NOMO-1 treated with dmso at 0.1 percent for 144 hours (cell line): Measurements from ENCODE around the gene POM121L2.
"Not testable (repeated sequence)": the region's sequence is repeated elsewhere in the genome, so short reads cannot be mapped to it uniquely, and the experiment has no call there.

Experiments used
- DNase-seq: peaks from one replicate; lab custom pipeline; 2025; ENCODE audit not compliant: unreplicated experiment; lab: John Stamatoyannopoulos, UW

POM121L2 gene

DNA sequence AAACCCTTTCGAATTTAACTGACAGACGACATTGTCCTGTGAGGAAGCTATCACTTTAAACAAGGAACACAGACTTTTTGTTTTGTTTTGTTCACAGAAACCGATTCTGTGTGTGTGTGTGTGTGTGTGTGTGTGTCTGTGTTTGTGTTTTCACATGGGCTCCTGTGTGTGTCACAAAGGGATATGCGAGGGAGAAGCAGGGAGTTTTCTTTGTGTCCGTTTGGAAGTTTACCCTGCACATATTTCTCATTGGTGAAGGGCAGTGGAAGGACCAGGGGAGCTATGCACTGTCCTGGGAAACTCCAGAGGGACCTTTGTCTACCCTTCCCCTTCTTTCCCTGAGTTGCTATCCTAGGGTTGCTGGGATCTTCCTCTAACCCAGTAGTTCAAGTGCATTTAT, 17.7 kb downstream of the POM121L2 start:
- no peak for DNase-seq

DNA sequence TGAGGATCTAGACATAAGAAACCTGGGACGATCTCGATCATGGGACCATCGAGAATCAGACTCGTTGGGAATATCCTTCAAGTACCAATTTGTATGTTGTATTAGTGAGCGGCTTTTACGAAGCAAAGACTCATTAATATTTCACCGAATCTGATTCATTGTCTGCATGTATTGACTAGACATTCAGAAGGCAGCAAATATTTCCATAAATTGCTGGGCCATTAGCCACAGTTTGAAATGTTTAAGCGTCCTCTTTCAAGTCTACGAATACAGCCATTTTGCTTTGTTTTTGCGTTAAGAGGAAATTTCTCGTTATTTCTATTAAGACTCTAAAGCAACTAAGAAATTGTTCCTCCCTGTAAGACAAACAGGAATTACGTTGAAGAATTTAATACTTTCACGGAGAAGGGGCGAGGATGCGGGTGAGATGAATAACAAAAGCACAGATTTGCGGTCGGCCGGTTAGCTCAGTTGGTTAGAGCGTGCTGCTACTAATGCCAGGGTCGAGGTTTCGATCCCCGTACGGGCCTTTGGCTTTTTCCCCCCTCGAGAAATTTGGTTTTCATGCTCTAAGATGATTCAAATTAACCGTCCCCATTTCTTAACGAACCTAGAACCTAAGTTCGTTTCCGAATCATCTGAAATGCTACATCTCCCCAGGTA, 18.5 kb downstream of the POM121L2 start:
- no peak for DNase-seq

DNA sequence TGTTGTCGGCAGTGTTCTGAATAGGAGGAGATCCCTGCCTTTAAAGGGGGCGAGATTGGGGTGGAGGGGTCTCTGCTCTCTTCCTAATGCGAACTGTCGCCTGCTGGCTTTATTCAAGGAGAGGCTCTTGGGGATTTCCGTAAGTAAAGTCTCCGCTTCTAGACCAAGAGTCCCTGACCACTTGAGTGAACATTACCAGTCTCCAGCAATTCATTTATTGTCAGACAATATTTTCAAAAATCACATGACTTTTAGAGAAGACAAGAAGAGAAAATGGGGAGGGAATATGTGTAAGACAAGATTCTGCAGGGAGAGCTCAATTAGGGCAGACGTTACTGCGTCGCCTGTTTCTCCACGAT, 21.2 kb downstream of the POM121L2 start:
- no peak for DNase-seq

DNA sequence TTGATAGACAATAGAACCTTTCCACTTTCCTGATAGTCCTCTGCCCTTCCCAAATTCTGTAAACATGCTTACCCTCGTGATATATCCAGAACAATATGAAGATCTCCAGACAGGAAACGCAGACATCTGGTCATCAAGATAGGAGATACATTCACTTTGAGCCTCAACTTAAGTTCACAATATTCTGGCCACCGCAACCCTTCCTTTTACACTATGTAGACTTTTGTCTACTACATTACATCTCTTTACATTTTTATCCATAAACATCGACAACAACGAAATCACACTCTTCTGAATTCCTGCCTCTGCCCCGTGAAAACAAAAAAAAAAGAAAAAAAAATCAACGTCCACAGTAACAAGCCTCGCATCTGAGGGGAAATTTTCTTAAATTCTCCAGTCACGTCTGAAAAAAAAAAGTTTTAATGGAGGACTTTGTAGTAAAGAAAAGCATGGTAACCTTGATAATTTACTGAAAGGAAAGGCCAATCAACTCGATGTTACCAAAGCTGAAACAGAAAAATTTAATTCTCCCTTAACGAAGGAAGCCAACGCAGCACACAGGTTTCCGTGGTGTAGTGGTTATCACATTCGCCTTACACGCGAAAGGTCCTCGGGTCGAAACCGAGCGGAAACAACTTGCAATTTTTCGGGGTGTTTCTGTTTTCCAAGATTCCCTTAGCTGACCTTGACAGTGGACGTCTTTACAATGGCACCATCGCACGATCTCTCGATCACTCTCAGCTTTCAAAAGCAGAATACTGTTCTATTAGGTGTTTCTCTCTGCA, 21.8 kb downstream of the POM121L2 start:
- no peak for DNase-seq

DNA sequence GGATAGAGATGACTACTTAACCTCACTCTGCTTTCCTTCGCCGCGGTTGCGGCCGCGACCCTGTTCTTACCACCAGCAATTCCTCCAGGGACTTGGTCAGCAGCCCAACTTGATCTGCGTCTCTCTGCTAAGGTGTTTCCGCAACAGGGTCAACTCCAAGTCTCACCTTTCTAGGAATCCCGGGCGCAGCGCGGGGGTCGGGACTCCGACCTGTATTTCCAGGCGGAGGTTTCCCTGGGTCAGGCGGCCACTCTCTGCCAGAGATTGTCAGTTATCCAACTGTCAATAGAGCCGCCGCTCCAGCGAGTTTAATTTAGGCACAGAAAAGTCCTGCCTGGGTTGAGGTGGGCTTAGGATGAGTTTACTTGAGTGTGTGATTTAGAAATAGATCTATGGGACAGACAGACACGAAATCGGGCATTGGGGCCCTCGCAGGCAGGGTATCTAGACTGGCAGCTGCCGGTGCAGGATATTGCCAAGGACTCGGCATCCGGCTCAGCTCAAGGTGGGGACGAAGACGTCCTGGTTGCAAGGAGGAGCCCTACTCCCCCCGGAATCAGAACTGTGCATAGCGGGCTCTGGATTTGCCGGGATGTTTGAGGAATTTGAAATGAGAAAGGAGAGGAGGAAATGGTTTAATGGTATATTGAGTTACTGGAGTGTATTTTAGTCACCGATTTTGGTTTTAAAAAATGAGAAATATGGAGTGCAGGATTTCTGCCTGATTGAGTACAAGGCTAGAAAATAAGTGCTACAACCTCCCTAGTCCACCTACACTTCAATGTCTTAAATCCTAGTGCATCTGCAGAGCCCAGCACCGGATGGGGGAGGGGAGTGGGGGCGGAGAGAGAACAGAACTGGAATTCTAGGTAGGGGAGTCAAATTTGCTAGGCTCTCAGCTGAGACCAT, 23.7 kb downstream of the POM121L2 start:
- DNase-seq = no peak

DNA sequence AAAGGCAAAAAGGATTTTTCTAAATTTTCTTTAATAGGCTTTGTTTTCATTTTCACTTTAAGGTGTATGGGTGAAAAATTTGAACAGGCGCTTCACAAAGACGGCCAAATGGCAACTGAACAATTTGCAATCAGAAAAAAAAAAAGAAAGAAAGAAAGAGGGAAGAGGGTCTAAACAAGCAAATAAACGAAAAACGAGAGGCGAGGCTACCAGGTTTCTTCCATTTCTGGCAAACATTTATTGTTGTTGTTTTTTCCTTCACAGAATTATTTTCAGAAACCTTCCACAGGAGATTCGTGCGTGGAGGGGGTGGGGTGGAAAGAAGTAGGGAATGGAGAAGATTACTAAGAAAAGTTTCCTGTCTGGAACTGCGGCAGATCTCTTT, 24.3 kb downstream of the POM121L2 start:
- DNase-seq = no peak

DNA sequence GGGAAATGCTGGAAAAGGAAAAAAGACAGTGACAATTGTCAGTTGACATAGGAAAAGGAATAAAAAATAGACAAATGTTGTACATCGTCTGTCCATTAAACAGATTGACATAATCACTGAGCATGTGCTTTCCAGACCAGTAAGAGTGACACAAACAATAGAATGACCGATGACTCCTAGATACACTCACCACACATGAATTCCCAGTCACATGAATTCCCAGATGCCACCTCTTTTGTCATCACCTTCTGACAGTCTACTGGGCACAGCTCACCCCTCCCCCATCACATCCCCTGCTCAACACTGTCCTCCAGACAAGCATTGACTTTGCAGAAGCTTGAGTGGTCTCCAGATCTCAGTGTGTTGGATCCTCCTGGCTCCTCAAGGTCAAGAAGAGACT, 25.9 kb downstream of the POM121L2 start:
- no peak for DNase-seq

DNA sequence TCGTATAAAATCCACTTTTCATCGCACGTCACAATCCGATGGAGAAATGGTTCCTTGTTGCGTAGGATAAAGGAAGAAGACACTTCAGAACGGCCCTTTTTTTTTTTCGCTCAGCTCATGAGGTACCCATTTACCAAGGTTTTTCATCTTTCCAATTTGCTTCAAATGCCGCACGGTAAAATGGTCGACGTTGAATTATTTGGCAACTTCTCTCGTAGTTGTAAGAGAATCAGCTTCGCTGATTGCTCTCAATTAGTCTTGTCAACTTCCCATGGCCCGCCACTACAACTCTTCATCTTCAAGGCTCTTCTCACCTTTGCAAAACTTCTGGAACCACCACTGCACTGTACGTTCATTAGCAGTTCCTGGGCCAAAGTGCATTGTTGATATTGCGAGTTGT, 28.8 kb downstream of the POM121L2 start:
- no peak for DNase-seq

DNA sequence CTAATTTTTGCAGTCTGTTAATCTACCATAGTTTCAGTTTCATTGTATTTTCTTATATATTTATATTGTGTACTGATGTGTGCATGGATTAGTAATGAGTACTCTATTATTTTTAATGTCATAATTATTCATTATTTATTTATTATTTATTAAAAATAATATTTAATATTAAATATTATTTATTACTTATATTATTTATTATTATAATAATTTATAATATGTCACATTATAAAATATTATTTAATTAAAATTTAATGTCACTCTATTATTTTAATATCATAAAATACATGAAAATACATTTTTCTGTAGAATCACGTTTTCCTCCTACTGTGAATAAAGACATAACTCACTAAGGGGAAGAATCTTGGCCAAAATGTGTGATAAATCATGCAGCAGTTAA, 30.5 kb downstream of the POM121L2 start:
- no peak for DNase-seq

DNA sequence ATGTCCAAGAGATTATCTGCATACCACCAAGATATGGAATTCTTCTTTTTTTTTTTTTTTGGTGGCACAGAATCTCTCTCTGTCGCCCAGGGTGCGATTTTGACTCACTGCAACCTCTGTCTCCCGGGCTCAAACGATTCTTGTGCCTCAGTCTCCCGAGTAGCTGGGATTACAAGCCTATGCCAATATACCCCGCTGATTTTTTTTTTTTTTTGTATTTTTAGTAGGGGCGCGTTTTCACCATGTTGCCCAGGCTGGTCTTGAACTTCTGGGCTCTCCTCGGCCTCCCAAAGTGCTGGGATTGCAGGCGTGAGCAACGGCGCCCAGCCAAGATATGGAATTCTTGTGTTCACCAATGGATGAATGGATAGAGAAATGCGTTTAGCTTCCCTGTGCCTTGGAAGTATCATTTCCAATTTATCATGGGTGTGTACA, 31.0 kb downstream of the POM121L2 start:
- no peak for DNase-seq

DNA sequence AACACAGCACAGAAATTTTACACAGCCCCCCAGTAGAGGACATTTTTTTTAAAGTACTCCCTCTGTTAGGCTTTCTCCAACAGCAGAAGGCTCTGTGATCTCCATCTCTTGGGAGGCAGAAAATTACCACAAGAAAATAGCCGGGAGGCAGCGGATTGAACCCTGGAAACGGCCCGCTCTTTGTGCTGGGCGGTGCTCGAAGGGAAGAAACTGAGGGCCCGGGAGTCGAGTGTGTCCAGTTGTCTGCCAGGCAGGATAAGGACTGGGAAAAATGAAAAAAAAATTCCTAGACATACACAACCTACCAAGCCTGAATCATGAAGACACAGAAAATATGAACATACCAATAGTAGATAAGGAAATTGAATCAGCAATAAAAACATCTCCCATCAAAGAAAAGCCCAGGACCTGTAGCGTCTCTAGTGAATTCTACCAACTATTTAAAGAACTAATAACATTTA, 31.5 kb downstream of the POM121L2 start:
- DNase-seq = no peak

DNA sequence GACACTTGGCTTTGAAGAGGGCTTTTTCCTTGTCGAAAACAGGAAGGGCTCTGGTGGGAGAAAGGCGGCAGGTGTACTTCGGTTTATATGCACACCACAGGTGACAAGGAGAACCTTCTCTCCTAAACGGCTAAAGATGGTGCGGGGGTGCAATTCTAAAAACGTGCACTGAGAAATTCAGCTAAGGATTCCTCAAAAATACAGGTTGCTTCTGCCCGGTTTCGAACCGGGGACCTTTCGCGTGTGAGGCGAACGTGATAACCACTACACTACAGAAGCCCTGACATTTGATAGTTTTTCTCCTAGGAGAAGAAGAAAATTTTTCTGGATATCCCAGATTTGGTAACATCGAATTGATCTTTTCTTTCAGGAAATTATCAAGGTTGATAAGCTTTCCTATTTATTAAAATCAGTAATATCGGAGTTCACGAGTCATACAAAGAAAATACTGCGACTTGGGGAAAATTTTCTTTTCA, 32.0 kb downstream of the POM121L2 start:
- no peak for DNase-seq

DNA sequence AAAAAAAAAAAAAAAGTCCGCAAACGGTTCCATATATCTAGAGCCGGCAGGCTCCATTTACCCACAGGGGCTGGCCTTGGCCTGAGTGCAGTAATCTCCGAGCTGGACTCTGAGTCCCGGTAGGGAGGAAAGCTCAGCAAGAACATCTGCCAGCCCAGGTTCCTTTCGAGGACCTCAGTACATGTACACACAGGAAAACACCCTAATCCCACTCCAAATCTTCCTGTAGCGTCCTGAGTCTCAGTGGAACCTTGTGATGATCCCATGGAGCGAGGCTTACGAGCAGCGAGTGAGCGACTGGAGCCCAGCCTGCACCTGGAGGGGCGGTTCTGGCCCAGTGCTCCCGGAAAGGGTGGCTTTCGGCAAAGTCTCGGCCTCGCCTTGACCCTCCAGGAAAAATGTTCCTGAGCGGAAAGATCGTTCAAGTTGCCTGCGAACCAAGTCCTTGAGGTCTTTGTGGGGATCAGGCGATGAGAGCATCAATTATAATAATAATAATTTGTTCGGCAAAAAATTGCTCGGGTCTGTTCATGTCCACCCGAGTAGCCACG, 32.5 kb downstream of the POM121L2 start:
- no peak for DNase-seq

DNA sequence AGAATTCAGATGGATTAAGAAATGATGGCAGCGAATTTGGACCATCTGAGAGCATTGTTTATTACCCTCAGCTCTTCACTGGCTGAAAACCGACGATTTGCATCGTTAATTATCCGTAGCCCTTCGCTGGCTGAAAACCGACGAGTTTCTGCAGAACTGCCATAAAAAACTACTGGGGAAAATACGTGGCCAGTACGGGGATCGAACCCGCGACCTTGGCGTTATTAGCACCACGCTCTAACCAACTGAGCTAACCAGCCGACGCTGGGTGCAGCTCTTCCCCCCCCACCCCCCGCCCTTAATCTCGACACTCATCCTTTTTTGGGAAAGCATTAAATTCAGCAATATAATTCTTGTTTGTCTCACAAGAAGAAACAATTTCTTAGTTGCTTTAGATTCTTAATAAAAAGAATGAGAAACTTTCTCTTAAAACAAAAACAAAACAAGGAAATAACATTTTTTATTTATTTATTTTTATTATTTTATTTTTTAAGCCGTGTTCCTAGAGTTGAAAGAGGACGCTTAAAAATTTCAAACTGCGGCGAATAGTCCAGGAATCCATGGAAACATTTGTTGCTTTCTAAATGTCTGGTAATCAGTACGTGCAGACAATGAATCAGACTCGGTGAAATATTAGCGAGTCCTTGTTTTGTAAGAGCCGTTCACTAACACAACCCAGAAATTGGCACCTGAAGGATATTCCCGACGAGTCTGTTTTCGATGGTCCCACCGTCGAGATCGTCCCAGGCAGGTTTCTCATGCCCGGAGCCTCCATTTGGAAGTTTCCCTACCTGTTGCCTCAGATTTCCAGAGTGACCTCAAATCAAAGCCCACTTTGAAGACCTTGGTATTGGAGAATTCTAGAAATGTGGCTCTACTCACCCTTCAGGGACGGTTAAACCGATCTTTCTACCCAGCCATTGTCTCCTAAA, 36.8 kb downstream of the POM121L2 start:
- DNase-seq = no peak

DNA sequence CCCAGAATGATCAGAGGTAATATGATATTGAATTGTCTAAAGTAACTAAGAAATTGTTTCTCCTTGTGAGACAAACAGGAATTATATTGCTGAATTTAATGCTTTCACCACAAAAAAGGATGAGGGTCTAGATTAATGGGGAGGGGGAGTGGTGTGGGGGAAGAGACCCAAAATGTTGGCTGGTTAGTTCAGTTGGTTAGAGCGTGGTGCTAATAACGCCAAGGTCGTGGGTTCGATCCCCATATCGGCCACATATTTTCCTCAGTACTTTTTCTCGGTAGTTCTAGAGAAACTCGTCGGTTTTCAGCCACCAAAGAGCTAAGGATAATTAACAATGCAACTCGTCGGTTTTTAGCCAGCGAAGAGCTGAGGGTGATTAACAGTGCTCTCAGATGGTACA, 38.3 kb downstream of the POM121L2 start:
- DNase-seq = no peak

DNA sequence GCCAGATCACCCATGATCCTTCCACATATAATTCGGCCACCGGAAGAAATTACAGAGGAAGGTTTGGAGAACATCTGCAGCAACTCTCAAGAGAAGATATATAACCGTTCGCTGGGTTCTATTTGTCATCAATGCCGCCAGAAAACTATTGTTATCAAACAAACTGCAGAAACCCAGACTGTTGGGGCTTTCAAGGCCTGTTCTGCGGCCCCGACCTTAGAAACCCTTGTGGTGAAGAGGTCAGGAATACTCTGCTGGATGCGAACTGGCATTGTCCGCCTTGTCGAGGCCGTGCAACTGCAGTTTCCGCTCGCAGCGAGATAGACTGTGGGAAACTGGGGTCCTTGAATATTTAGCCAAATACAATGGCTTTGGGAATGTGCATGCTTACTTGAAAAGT, 43.3 kb downstream of the POM121L2 start:
- no peak for DNase-seq

DNA sequence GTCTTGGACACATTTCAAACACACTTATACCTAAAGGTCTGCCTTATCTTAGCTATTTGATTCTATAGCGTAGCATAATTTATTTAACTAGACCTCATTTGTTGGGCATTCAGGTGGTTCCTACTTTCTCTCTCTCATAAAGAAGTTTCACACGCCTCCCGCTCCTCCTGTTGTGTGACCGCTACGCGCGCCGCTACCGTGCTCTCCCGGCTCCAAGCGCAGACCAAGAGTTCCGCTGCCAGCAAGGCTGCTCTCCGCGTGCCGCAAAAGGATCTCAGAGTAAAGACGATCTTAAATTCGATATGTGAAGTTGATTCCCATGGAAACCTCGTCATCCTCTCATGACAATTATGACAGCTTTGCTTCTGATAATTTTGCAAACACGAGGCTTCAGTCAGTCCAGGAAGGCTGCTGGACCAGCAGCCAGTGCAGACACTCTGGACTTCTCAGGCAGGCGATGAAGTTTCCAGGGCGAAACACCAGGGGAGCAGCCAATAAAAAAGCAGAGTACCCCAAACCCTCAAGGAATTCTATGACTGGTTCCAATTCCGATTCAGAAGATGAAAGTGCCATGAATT, 44.1 kb downstream of the POM121L2 start:
- no peak for DNase-seq

DNA sequence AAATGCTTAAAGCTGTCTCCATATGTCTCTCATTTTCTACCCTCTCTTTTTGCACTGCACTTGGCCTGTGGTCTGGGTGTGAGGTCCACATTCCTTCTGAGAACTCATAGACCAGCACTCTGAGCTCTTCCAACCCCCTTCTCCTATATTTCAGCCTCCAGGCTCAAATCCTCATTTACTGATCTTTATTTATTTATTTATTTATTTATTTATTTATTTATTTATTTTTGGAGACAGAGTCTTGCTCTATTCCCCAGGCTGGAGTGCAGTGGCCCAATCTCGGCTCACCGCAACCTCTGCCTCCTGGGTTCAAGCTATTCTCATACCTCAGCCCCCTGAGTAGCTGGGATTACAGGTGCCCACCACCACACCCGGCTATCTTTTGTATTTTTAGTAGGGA, 45.1 kb downstream of the POM121L2 start:
- not testable (repeated sequence) for DNase-seq

DNA sequence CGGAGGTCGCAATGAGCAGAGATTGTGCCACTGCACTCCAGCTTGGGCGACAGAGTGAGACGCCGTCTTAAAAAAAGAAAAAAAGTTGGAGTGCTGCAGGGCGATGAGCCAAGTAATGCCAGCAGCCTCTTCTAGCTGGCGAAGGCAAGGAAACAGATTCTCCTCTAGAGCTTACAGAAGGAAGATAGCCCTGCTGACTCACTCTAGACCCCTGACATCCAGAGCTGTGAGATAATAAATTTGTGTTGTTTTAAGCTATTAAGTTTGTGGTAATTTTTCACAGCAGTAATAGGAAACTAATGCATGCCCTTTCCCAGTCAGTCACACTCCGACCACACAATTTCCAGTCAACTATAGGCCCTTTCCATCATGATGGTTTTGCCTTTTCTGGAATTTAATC, 48.2 kb downstream of the POM121L2 start:
- DNase-seq = no peak

DNA sequence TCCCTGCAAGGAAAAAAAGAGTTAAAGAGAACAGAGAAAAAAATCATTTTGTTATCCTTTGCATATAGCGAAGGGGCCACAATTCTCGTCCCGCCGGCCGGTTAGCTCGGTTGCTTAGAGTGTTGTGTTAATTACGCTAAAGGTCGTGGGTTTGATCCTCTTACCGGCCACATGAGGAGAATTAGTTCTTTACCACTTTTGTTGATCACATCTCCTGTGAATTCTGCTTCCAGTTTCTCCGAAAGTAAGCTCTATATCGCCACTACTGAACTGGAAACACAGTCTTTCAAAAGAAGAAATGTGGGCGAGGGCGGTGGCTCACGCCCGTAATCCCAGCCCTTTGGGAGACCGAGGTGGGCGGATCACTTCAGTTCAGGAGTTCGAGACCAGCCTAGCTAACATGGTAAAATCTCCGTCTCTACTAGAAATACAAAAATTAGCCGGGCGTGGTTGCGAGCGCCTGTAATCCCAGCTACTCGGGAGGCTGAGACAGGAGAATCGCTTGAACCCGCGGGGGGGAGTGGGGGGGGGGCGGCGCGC, 51.2 kb downstream of the POM121L2 start:
- no peak for DNase-seq
